Activated naive CD4-positive, alpha-beta T cell (primary cell): ENCODE data around the gene DLST.

Experiments used
- DNase-seq, 4 experiments: peaks; one replicate each; lab custom pipeline; 2025; lab: John Stamatoyannopoulos, UW

DLST gene

GRCh38 chr14:74940956-74941565 lies 59.3 kb downstream of the DLST start:
- DNase-seq = no peak

- DNase-seq = peak in 3 of 4 experiments; percentile 13 to 51 (median 21)
These were observed 60.0 kb downstream of the DLST start for GRCh38 chr14:74941676-74942097.

- no peak for DNase-seq
These were observed 60.5 kb downstream of the DLST start for GRCh38 chr14:74942181-74942580.

DNA sequence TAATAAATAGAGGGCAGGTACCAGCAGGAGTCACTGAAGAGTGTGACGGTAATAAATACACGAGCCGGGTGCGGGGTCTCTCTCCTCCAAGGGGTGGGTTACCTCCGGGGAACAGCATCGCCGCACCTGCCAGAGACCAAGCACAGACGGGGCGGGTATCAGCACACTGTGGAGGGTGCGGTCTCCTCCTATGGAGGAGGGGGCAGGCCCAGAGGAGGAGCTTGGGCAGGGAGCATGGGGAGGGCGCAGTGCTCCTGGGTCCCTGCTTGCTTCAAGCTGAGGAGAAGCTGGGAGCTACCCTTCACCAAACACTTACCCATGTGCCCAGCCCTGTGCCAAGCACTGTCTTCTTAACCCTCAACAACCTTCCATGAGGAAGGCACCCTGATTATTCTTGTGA lies 60.9 kb downstream of the DLST start:
- DNase-seq = no peak

- no peak for DNase-seq
These were observed 63.6 kb downstream of the DLST start for GRCh38 chr14:74945261-74945851.

GRCh38 chr14:74945852-74946658 lies 64.3 kb downstream of the DLST start:
- peak; percentile 23 to 64 (median 46) for DNase-seq

GRCh38 chr14:74946659-74947281 lies 65.1 kb downstream of the DLST start:
- no peak for DNase-seq

GRCh38 chr14:74947353-74948227 lies 65.9 kb downstream of the DLST start:
- DNase-seq = no peak

DNA sequence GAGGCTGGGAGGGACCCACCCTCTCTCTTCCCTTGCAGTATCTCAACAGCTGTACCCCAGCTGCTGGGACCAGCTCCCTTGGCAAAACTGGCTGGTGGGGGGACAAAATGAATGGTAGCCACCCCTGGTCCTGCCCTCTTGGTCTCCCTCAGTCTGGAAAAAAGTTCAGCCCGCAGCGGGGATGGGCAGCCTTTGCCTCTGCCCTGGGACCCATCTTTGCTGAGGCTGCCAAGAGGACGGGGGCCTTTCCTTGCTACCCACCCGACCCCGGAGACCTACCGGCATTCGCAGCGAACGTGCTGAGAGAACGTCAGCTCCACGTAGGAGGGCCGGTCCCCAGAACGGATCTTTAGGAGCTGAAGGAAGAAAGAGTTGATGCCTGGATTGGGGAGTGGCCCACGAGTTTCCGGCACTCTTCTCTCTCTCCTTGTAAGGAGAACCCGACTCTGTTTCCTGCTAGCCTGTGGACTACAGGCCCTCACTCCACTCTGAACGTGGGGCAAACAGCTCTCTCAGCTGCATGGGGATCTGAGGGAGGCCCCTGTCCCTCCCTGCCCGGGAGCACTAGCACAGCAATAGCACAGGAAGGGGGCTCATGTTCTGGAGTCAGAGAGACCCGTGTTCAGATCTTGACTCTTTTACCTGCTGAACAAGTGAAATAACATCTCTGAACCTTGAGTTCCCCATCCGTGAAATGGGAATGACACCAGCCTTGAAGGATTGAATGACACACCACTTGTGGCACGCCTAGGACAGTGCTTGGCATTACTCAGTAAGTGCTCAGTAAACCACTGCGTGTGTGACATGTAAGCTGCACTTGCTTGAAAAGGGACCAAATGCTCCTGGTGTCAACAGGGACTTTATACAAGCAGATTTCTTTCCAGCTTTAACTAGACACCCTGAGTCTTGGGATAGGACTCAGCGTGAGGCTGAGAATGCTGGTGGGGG lies 66.8 kb downstream of the DLST start:
- no peak for DNase-seq

- no peak for DNase-seq
These were observed 67.5 kb downstream of the DLST start for GRCh38 chr14:74949191-74949601.

DNA sequence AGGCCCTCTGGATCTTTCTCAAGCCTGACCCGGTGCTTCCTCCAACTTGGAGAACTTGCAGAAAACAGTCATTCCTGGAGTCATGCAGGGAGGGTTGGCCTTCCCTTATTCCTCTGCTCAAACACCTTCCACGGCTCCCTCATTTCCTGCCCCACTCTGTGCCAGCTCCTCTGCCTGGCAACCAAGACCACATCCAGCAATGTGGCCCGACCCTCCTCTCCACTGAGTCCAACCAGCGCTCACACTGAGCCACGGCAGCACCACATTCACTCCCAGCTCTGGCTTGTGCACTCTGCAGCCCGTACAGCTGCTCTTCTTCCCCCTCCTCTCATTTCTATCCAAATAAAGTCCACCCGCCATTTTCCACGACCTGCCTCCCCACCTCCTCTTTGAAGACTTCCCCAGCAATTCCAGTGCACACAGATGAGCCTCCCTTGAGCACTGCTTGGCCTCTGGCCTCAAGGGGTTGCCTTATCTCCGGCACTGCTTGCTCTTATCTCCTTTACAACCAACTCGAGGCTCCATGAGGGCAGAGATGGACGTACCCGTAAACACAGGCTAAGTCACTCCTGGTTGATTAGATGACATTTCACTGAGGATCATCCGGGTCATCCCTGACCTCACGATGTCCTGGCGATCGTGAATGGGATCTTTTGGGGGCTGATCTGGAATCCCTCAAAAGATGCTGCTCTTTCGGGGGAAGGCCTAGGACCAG lies 68.3 kb downstream of the DLST start:
- no peak for DNase-seq

GRCh38 chr14:74950795-74951442 lies 69.2 kb downstream of the DLST start:
- DNase-seq = no peak

DNA sequence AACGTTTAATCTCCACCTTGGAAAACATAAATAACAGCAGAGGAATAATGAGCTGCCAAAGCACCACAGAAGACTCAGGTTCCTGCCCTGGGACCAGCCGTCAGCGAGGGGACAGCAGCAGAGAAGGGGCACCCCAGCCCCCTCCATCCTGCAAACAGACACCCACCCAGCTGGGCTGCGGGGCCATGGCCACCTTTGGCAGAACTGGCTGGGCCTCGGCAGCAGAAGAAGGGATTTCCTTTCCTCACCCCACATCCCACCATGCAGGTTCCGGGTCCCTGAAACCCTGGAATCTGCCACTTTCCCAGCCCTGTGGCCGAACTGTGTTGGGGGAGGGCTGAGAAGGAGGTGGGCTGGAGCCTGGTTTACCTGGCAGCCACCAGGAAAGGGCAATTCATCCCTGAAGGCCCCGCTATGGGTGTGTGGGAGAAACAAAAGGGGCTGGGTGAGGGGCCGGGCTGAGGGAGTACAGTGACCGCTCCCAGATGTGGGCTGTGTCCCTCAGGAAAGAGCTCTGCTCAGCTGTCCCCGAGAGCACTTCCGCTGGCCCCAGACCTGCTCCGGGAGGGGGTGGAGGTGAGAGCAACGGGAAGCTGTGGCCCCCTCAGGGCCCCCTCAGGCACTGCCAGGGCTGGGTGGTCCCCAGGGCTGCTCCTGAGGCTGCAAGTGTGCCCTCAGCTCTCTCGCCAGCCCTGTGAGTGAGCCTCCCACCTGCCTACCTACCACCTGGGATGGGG lies 69.9 kb downstream of the DLST start:
- no peak for DNase-seq

- no peak for DNase-seq
These were observed 70.5 kb downstream of the DLST start for GRCh38 chr14:74952180-74952665.

DNA sequence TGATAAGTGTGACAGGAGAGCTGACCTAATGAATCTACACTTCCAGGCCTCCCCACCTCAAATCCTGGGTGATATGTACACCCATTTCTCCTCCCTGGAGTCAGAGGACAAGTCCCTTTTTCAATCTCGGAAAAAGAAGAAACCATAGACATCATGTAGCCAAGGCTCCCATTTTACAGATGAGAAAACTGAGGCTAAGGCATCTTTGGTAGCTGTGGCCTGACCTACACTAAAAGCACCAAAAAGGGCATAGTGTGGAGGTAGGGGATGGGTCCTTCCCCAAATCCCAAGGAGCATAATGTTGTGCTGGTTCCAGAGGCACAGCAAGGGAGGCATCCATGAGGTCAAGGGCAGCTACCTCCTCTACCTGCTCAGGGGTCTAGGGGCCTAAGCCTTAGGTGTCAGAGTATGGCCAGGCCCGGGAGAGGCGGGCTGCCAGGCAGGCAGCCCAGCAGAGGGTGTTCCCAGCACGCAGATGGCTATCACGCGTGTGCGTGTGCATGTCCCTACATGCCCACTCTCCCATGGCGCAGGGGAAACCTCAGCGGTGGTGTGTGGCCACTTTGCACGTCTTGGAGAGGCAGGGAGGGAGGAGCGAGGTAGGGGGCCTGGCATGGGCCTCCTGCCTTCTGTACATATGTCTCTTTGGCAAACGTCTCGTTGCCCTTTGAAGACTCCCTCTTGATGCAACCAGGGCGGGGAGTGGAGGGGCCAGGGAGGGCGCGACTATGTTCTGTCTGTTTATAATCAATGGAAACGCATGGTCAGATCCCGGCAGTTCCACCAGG lies 71.2 kb downstream of the DLST start:
- no peak for DNase-seq
